ENCODE data around the gene NTMT1.

- TF ChIP-seq POLR2A (IDR thresholded peaks at IDR 0.05) (no peak), POLR2AphosphoS5 (IDR thresholded peaks at IDR 0.05; ENCODE audit: insufficient read depth in 1 of 2, low read depth in 1 of 2) (no peak), CTCF (IDR thresholded peaks at IDR 0.05) (no peak)
Observed at GRCh38 chr9:129661029-129661428, 35.1 kb downstream of the NTMT1 start.
